OCI-LY7 (cell line): ENCODE results near the gene CDKL1. TPM values are rescaled to one million over a fixed set of nuclear protein-coding genes. Genes with fewer than 3 reads are reported as not detected.

ENCODE experiments used
- BruUV-seq: library from RNA; stranded (reverse); fragments of 400-500 nt; replicated peaks from 2 replicates; lab custom pipeline; 2021; lab: Mats Ljungman, UMichigan
- CTCF ChIA-PET: fragments of 300-600 bp; sonication (Branson Sonifier 250); formaldehyde crosslinking; loops from one replicate; lab custom pipeline; 2022; ENCODE audit warnings: antibody characterized with exemption; ENCODE audit not compliant: unreplicated experiment; lab: Charles Lee
- POLR2A ChIA-PET: fragments of 300-600 bp; sonication (Branson Sonifier 250); formaldehyde crosslinking; loops from one replicate; lab custom pipeline; 2022; ENCODE audit warnings: antibody characterized with exemption; lab: Charles Lee
- DNase-seq: peaks from one replicate; pipeline ENCODE4 v3.0.0-alpha.2; 2015; ENCODE audit warnings: low spot score
- H2AFZ ChIP-seq: fragments of 200-600 bp; sonication (generic), shearing (Covaris generic); 2 replicates; pipeline ENCODE4 v1.6.1; 2014; ENCODE audit warnings: mild to moderate bottlenecking, antibody characterized with exemption, low read length, moderate library complexity
- H3K27ac ChIP-seq: fragments of 200-600 bp; sonication (generic); 2 replicates; pipeline ENCODE4 v1.5.1; 2014; ENCODE audit warnings: mixed run types, low read depth, mild to moderate bottlenecking, moderate library complexity, low read length, inconsistent platforms; ENCODE audit not compliant: poor library complexity, severe bottlenecking
- H3K36me3 ChIP-seq: fragments of 200-600 bp; sonication (generic); 2 replicates; pipeline ENCODE4 v1.6.1; 2014; ENCODE audit warnings: mild to moderate bottlenecking, antibody characterized with exemption, low read length, moderate library complexity, mixed read lengths; ENCODE audit not compliant: insufficient read depth
- H3K4me1 ChIP-seq: fragments of 200-600 bp; sonication (generic); 2 replicates; pipeline ENCODE4 v1.5.1; 2014; ENCODE audit warnings: mild to moderate bottlenecking, low read length; ENCODE audit not compliant: insufficient read depth, poor library complexity, severe bottlenecking
- H3K4me2 ChIP-seq: fragments of 200-600 bp; sonication (generic); 2 replicates; pipeline ENCODE4 v1.6.1; 2014; ENCODE audit warnings: mild to moderate bottlenecking, low read length
- H3K4me3 ChIP-seq: fragments of 200-600 bp; sonication (generic); 2 replicates; pipeline ENCODE4 v1.5.1; 2014; ENCODE audit warnings: mild to moderate bottlenecking, low read depth, low read length; ENCODE audit not compliant: poor library complexity, severe bottlenecking
- H3K79me2 ChIP-seq: fragments of 200-600 bp; sonication (generic); 2 replicates; pipeline ENCODE4 v1.6.1; 2016; ENCODE audit warnings: low read depth, mild to moderate bottlenecking, low read length, moderate library complexity, mixed read lengths; ENCODE audit not compliant: insufficient read depth
- H3K9me2 ChIP-seq: fragments of 200-600 bp; sonication (generic); 2 replicates; pipeline ENCODE4 v1.6.1; 2016; ENCODE audit warnings: mild to moderate bottlenecking, low read length, mixed read lengths; ENCODE audit not compliant: insufficient read depth
- H3K9me3 ChIP-seq: fragments of 200-600 bp; sonication (generic); 2 replicates; pipeline ENCODE4 v1.6.1; 2014; ENCODE audit warnings: mild to moderate bottlenecking, mixed run types, low read length, mixed read lengths
- H4K20me1 ChIP-seq: fragments of 200-600 bp; sonication (generic); 2 replicates; pipeline ENCODE4 v1.6.1; 2014; ENCODE audit warnings: mild to moderate bottlenecking, antibody characterized with exemption, low read length, moderate library complexity, mixed read lengths; ENCODE audit not compliant: insufficient read depth
- CTCF ChIP-seq: fragments of 200-600 bp; sonication (generic); conservative IDR thresholded peaks from 2 replicates; pipeline ENCODE4 v1.5.1; 2014; ENCODE audit warnings: mild to moderate bottlenecking, antibody characterized with exemption, low read length, moderate library complexity, mixed read lengths
- EZH2phosphoT487 ChIP-seq: fragments of 200-600 bp; sonication (generic); IDR thresholded peaks from 2 replicates; pipeline ENCODE4 v1.6.1; 2018; ENCODE audit warnings: low read depth, borderline replicate concordance, mild to moderate bottlenecking, mixed run types, antibody characterized with exemption, low read length, moderate library complexity, mixed read lengths
- intact Hi-C: fragments of 100-400 bp; cut with micrococcal nuclease; formaldehyde crosslinking; loops from one replicate; pipeline ENCODE4 v1.10.0; 2022; ENCODE audit not compliant: unreplicated experiment
- total RNA-seq, 2 experiments: library from RNA; depleted of rRNA in 1 of 2; stranded (reverse); fragments of >200 nt in 1 of 2; shearing (Covaris generic) in 1 of 2; gene quantifications; 2 replicates each; pipeline ENCODE4 v1.2.3, GENCODE V29; 2014 to 2022

CDKL1 gene
- total RNA-seq, 2 experiments from 2014 or later: 0.09 to 0.36 TPM

GRCh38 chr14:50397390-50398188 is 908 bp upstream of the CDKL1 start:
- Histone ChIP-seq H3K4me3 (no peak overlapping the region), H3K79me2 (no peaks in the 10 kb centered on the region), H3K4me1 (peaks cover 12% of the 10 kb centered on the region), H4K20me1 (no peaks in the 10 kb centered on the region), H3K9me2 (no peaks in the 10 kb centered on the region), H3K4me2 (peak overlapping the region; percentile 84; the same call in 1 of the 2 replicates), H3K36me3 (no peaks in the 10 kb centered on the region), H2AFZ (no peak overlapping the region; the same call in 1 of the 2 replicates), H3K9me3 (no peaks in the 10 kb centered on the region), H3K27ac (no peak overlapping the region)
- ChIA-PET POLR2A (interaction anchor here (0.6 to 0.7 kb wide), 2 partner anchors 18 to 1816 kb away, joined by 3 to 4 read pairs; no protein-coding TSS in a partner anchor), CTCF (interaction anchor here (0.6 kb wide), 1 partner anchor 86 kb away, joined by 3 read pairs; no protein-coding TSS in a partner anchor)
- intact Hi-C loops: no loop called here
- no TSS peak for BruUV-seq
- TF ChIP-seq CTCF (no peak), EZH2phosphoT487 (no peak)
- DNase-seq: no peak

- TF ChIP-seq EZH2phosphoT487 (no peak), CTCF (no peak)
- Histone ChIP-seq H3K36me3 (no peaks in the 10 kb centered on the region), H3K9me2 (no peaks in the 10 kb centered on the region), H4K20me1 (no peaks in the 10 kb centered on the region), H3K27ac (no peak overlapping the region), H3K4me2 (no peak overlapping the region; the same call in 1 of the 2 replicates), H3K9me3 (no peaks in the 10 kb centered on the region), H2AFZ (no peak overlapping the region), H3K4me3 (no peak overlapping the region), H3K79me2 (no peaks in the 10 kb centered on the region), H3K4me1 (peaks cover 12% of the 10 kb centered on the region)
- no TSS peak for BruUV-seq
- ChIA-PET CTCF (no interaction called here), POLR2A (no interaction called here)
- intact Hi-C loops: no loop called here
- no peak for DNase-seq
Measured at GRCh38 chr14:50395448-50395847, 1.2 kb downstream of the CDKL1 start.

- TF ChIP-seq EZH2phosphoT487 (no peak), CTCF (no peak)
- H2AFZ ChIP-seq: no peak overlapping the region
- H3K9me3 ChIP-seq: no peaks in the 10 kb centered on the region
- H3K9me2 ChIP-seq: no peaks in the 10 kb centered on the region
- no TSS peak for BruUV-seq
- DNase-seq: no peak
- intact Hi-C loops: no loop called here
- H3K36me3 ChIP-seq: no peaks in the 10 kb centered on the region
- H3K79me2 ChIP-seq: no peaks in the 10 kb centered on the region
- H3K4me1 ChIP-seq: peaks cover 12% of the 10 kb centered on the region
- no peak overlapping the region for H3K4me3 ChIP-seq
- ChIA-PET CTCF (no interaction called here), POLR2A (interaction anchor here (1.0 to 1.8 kb wide), 2 partner anchors 8 to 26 kb away, joined by 3 to 6 read pairs; no protein-coding TSS in a partner anchor)
- no peaks in the 10 kb centered on the region for H4K20me1 ChIP-seq
- H3K27ac ChIP-seq: no peak overlapping the region
- no peak overlapping the region for H3K4me2 ChIP-seq
Measured at GRCh38 chr14:50394713-50395112, 2.0 kb downstream of the CDKL1 start.
